ENCODE results near the gene HES7.

- no peak for TF ChIP-seq CTCF (IDR thresholded peaks at IDR 0.05)
- no peak for TF ChIP-seq EP300 (IDR thresholded peaks at IDR 0.05)
- TF ChIP-seq POLR2A (IDR thresholded peaks at IDR 0.05) = no peak
Observed at GRCh38 chr17:8155996-8156245, 32.0 kb upstream of the HES7 start.
